Gastroesophageal sphincter (tissue), 4 donors: ENCODE results near the gene SLC32A1. TPM values are rescaled to one million over a fixed set of nuclear protein-coding genes. Genes with fewer than 3 reads are reported as not detected.
A peak's percentile ranks its signal among the peaks of the same experiment; 100 is the strongest.

Experiments
- ATAC-seq: fragments of 150-250 bp; one replicate; pipeline ENCODE4 v1.9.1; 2016; ENCODE audit warnings: mild to moderate bottlenecking, moderate library complexity
- H3K27ac ChIP-seq, 4 donors: fragments of 200-600 bp; sonication (generic) in 3 of 4; 1 replicate in 3 of 4; 2 replicates in 1 of 4; pipeline ENCODE4 v1.5.1; 2016 to 2019
- H3K27me3 ChIP-seq: fragments of 200-600 bp; sonication (generic); one replicate; pipeline ENCODE4 v1.5.1; 2019
- H3K36me3 ChIP-seq, 2 donors: fragments of 200-600 bp; sonication (generic); one replicate each; pipeline ENCODE4 v1.5.1; 2019; ENCODE audit warnings: control low read depth in 1 of 2
- H3K4me1 ChIP-seq, 3 donors: fragments of 200-600 bp; sonication (generic); 1 replicate in 2 of 3; 2 replicates in 1 of 3; pipeline ENCODE4 v1.5.1; 2016 to 2019; ENCODE audit warnings: control low read depth in 2 of 3
- H3K4me3 ChIP-seq, 2 donors: fragments of 200-600 bp; sonication (generic); one replicate each; pipeline ENCODE4 v1.5.1; 2019; ENCODE audit warnings: mild to moderate bottlenecking in 1 of 2, moderate library complexity in 1 of 2
- H3K9me3 ChIP-seq, 3 donors: fragments of 200-600 bp; sonication (generic); one replicate each; pipeline ENCODE4 v1.5.1; 2017 to 2019; ENCODE audit warnings: control low read depth in 2 of 3
- EP300 ChIP-seq: sonication (generic); formaldehyde crosslinking; IDR thresholded peaks from one replicate; pipeline ENCODE4 v1.6.1; 2017; ENCODE audit warnings: antibody characterized with exemption, mild to moderate bottlenecking
- POLR2A ChIP-seq, 2 donors: fragments of 450-650 bp; IDR thresholded peaks; one replicate each; pipeline ENCODE4 v1.6.1; 2017; ENCODE audit warnings: antibody characterized with exemption in 2 of 2, mild to moderate bottlenecking in 2 of 2, moderate library complexity in 1 of 2
- POLR2AphosphoS5 ChIP-seq: sonication (generic); formaldehyde crosslinking; IDR thresholded peaks from one replicate; pipeline ENCODE4 v1.6.1; 2017; ENCODE audit warnings: antibody characterized with exemption
- WGBS, 2 donors: methylation state at CpG; one replicate each; pipeline ENCODE4 v1.1.5; 2018; ENCODE audit warnings: low coverage in 1 of 2; 5-methylcytosine and 5-hydroxymethylcytosine counted together
- total RNA-seq, 4 donors: library from RNA; depleted of rRNA; stranded (reverse); fragments of >200 nt; gene quantifications; one replicate each; pipeline ENCODE4 v1.1.0, GENCODE V29; 2016
- TF ChIP-seq, protein P1 (sequence below), 4 experiments: fragments of 200-600 bp in 2 of 4; fragments of 450-650 bp in 2 of 4; sonication (generic) in 1 of 4; IDR thresholded peaks; one replicate each; pipeline ENCODE4 v1.5.1; 2017 to 2019; ENCODE audit warnings: antibody characterized with exemption in 4 of 4, mild to moderate bottlenecking in 2 of 4, moderate library complexity in 2 of 4

SLC32A1 gene
- total RNA-seq, 4 donors from 2014 or later = not detected

DNA sequence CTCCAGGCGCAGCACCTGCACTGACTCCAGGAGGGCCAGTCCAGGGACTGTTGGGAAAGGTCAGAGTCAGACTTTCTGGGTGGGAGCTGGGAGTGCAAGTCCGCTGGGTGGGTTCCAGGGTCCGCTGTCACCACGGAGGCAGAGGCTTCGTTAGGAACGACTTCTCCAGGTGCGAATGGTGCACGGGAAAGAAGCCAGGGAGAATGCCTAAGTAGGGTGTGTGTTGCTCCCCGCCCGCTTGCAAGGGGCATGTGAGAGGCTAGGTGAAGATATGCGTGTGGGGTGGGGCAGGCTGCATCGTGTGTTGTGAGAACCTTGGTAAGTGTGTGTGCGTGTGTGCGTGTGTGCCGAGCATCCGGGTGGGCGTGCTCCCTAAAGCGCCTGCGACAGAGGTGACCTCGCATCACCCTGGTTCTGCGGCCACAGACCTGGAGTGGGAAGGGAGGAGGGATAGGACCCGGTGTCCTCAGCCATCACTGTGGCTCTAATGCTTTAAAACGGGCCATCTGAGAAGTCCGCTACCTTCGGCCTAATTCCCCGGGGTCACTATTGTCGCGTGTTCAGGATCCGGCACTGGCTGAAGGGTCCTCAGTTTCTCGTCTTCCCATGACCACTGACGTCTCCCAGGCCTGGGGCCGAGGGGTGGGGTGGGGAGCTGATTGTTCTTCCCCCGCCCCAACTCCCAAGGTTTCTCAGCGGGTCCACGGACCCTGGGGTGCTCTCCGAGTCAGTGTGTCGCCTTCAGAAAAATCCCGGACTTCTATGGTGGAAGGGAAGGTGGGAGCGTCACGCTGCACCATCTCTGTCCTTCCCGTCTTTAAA lies 6.1 kb downstream of the SLC32A1 start:
- peaks cover 96% of the 10 kb centered on the region for H3K27me3 ChIP-seq
- no peak overlapping the region for H3K27ac ChIP-seq
- peaks cover 0 to 4% (median 0%) of the 10 kb centered on the region in 3 donors for H3K9me3 ChIP-seq
- TF ChIP-seq, protein P1, sequence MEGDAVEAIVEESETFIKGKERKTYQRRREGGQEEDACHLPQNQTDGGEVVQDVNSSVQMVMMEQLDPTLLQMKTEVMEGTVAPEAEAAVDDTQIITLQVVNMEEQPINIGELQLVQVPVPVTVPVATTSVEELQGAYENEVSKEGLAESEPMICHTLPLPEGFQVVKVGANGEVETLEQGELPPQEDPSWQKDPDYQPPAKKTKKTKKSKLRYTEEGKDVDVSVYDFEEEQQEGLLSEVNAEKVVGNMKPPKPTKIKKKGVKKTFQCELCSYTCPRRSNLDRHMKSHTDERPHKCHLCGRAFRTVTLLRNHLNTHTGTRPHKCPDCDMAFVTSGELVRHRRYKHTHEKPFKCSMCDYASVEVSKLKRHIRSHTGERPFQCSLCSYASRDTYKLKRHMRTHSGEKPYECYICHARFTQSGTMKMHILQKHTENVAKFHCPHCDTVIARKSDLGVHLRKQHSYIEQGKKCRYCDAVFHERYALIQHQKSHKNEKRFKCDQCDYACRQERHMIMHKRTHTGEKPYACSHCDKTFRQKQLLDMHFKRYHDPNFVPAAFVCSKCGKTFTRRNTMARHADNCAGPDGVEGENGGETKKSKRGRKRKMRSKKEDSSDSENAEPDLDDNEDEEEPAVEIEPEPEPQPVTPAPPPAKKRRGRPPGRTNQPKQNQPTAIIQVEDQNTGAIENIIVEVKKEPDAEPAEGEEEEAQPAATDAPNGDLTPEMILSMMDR (IDR thresholded peaks at IDR 0.05) = no peak
- TF ChIP-seq POLR2A (IDR thresholded peaks at IDR 0.05) (no peak), EP300 (no peak), POLR2AphosphoS5 (no peak)
- peak overlapping the region in 1 of 2 donors; percentile 36 for H3K4me3 ChIP-seq
- 0 to 2% methylated on average over 4 to 10 of the region's 41 CpGs for WGBS, 2 donors
- peaks cover 0 to 46% (median 12%) of the 10 kb centered on the region in 3 donors for H3K4me1 ChIP-seq
- no peak for ATAC-seq
- H3K36me3 ChIP-seq = no peaks in the 10 kb centered on the region

DNA sequence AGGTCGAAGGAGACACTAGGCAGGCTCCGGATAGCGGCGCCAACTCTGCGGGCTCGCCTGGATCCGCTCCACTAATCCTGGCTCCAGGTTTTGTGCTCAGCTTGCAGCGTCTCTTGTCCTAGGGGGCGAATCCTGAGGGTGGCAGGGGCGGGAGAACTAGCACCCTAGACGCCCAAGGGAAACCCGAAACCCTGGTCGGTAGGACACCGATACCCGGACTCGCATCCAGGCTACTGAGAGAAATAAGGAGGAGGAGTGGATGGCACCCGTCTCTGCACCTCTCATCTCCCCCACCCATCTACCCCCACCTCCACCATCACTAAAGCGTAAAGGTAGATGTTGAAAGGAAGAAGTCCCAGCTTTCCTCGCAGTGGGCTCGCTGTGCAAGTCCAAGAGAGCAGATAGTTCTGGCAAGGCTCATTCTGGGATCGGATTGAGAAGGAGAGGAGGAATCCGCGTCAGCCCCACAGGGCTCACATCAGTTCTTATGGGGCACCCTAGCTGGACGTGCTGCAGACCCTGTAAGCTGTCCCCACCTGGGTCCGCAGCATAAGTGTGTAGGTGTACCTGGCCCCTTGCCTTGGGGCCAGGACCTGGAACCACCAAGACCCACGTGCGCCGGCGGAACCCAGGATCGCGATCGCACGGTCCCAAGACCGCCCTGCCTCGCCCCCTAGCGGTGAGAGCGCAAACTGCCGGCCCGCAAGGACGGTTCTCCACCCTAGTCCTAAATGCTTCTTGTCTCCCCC lies 6.9 kb downstream of the SLC32A1 start:
- H3K36me3 ChIP-seq = no peaks in the 10 kb centered on the region
- peaks cover 0 to 3% (median 0%) of the 10 kb centered on the region in 3 donors for H3K9me3 ChIP-seq
- peaks cover 96% of the 10 kb centered on the region for H3K27me3 ChIP-seq
- no peak for TF ChIP-seq POLR2A (IDR thresholded peaks at IDR 0.05)
- TF ChIP-seq, protein P1 (IDR thresholded peaks at IDR 0.05) = peak in 3 of 4 experiments; percentile 79 to 96 (median 83)
- H3K4me1 ChIP-seq = peaks cover 0 to 40% (median 12%) of the 10 kb centered on the region in 3 donors
- WGBS, 2 donors = 1 to 2% methylated on average over 21 to 24 of the region's 40 CpGs
- no peak overlapping the region for H3K27ac ChIP-seq
- H3K4me3 ChIP-seq = peak overlapping the region in 1 of 2 donors; percentile 36
- peak; percentile 71 for ATAC-seq

DNA sequence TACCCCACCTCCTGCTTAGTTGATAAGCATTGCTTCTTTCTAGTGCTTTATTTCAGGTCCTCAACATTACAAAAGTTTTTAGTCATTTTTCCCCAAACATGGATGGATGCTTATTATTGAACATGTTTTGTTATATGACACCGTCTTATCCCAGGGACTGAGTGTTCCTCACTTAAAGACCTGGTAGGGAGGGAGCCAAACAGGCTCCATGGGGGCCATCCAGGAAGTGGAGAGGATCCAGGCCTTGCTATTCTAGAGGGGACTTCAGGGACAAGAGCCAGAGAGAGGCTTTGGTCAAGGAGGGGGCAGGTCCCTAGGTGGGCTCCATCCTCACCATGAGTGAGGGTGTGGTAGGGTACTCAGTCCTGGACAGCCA lies 7.4 kb downstream of the SLC32A1 start:
- ATAC-seq = no peak
- 0% methylated on average over 1 of the region's 1 CpG; no CpG with 5 or more reads in 1 of the 2 donors for WGBS, 2 donors
- H3K27ac ChIP-seq = no peak overlapping the region
- H3K36me3 ChIP-seq = no peaks in the 10 kb centered on the region
- H3K4me1 ChIP-seq = peaks cover 0 to 40% (median 12%) of the 10 kb centered on the region in 3 donors
- H3K27me3 ChIP-seq = peaks cover 96% of the 10 kb centered on the region
- H3K9me3 ChIP-seq = no peaks in the 10 kb centered on the region
- TF ChIP-seq POLR2AphosphoS5 (no peak), EP300 (no peak), POLR2A (IDR thresholded peaks at IDR 0.05) (no peak)
- TF ChIP-seq, protein P1 (IDR thresholded peaks at IDR 0.05) = no peak
- no peak overlapping the region for H3K4me3 ChIP-seq

DNA sequence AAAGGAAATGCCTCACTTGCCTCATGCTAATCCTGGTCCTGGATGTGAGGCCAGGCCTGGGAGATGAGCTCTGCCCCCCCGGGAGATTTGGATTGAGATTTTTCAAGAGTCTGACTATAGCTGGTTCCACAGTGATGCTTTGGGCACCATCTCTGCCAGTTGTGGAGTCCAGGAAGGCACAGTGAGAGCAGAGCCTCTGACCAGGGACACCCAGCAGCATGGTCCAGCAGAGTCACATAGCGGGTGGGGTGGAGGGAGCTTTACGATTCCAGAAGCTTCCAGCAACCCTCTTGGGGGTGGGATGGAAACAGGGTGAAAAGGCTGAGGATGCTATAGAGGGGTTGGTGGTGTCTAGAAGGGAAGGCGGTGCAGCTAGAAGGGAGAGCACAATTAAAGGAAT lies 8.7 kb downstream of the SLC32A1 start:
- Histone ChIP-seq H3K27me3 (peaks cover 95% of the 10 kb centered on the region), H3K27ac (no peak overlapping the region), H3K4me3 (no peak overlapping the region), H3K9me3 (no peaks in the 10 kb centered on the region), H3K36me3 (no peaks in the 10 kb centered on the region), H3K4me1 (peaks cover 0 to 32% (median 12%) of the 10 kb centered on the region in 3 donors)
- WGBS, 2 donors = 68 to 83% methylated on average over 1 to 4 of the region's 4 CpGs
- no peak for ATAC-seq
- no peak for TF ChIP-seq POLR2A (IDR thresholded peaks at IDR 0.05)
- TF ChIP-seq, protein P1 (IDR thresholded peaks at IDR 0.05) = no peak
- no peak for TF ChIP-seq EP300
- no peak for TF ChIP-seq POLR2AphosphoS5
